ENCODE results near the gene LHFPL2.
"Not testable (repeated sequence)": the region's sequence is repeated elsewhere in the genome, so short reads cannot be mapped to it uniquely, and the experiment has no call there.

Gene LHFPL2

DNA sequence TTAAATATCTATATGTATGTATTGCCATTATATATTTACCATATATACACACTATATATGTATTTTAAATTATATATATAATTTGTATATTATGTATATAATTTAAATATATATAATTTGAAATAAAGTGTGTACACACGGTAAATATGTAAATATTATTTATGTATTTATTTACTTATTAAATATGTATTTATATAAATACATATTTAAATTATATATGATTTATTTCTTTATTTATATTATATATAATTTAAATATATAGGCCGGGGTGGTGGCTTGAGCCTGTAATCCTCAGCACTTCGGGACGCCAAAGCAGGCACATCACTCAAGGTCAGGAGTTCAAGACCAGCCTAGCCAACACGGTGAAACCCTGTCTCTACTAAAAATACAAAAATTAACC is 31.3 kb upstream of the LHFPL2 start:
- no peaks in the 10 kb centered on the region for H3K79me2 ChIP-seq (ENCODE audit: control insufficient read depth, low read length)

DNA sequence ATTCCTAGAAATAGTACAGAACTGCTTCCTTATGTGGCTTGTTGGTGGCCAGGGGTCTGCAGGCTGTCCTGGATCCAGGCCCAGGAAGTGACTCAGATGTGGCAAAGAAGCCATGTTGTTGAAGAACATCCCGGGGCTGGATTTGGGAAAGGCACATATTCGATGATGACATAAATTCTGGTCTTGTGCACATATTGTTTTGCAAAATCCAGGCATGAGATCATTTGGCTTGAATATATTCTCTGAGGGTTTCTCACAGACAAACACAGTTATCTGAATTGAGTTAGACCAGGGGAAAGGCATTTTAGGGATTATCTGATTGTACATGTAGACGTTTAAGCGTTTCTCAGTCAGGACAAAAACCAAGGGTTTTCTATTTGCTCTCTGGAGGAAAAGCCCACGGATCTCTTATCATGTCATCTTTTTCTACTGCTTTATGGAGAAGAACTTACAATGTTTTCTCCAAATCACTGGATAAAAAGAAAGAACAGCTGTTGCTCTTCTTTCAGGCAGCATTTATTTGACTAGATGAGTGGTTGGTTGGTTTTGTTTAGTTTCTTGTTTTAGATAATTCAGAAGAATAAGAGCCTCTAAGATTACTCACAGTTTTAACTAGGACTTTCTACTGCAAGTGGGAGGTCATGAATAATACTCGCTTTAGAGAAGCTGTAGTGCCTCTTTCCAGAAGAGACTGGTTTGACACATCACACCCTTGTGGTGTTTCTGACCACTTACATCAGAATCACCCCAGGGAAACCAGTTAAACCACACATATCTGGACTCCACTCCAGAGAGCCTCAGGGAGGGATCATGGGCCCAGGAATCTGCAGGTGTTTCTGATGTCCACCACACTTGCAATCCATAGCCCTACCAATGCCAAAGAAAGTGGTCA is 29.5 kb upstream of the LHFPL2 start:
- no peak for TF ChIP-seq EZH2phosphoT487 (IDR thresholded peaks at IDR 0.05; ENCODE audit: borderline replicate concordance, low read length)
- TF ChIP-seq, protein P1, sequence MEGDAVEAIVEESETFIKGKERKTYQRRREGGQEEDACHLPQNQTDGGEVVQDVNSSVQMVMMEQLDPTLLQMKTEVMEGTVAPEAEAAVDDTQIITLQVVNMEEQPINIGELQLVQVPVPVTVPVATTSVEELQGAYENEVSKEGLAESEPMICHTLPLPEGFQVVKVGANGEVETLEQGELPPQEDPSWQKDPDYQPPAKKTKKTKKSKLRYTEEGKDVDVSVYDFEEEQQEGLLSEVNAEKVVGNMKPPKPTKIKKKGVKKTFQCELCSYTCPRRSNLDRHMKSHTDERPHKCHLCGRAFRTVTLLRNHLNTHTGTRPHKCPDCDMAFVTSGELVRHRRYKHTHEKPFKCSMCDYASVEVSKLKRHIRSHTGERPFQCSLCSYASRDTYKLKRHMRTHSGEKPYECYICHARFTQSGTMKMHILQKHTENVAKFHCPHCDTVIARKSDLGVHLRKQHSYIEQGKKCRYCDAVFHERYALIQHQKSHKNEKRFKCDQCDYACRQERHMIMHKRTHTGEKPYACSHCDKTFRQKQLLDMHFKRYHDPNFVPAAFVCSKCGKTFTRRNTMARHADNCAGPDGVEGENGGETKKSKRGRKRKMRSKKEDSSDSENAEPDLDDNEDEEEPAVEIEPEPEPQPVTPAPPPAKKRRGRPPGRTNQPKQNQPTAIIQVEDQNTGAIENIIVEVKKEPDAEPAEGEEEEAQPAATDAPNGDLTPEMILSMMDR (IDR thresholded peaks at IDR 0.05; ENCODE audit: low read depth, low read length, poor library complexity, severe bottlenecking): no peak
- Histone ChIP-seq H4K20me1 (ENCODE audit: control insufficient read depth, insufficient read depth, low read depth, low read length) (no peaks in the 10 kb centered on the region), H3K9me3 (ENCODE audit: control insufficient read depth, insufficient read depth, low read length) (no peaks in the 10 kb centered on the region), H3K4me2 (ENCODE audit: low read length) (no peak overlapping the region), H3K9me2 (replicated peaks; ENCODE audit: control insufficient read depth, low read length) (no peaks in the 10 kb centered on the region), H3K4me1 (ENCODE audit: control insufficient read depth, low read length) (no peaks in the 10 kb centered on the region), H3K27ac (ENCODE audit: low read depth, low read length) (no peak overlapping the region), H3K27me3 (ENCODE audit: control insufficient read depth, low read length) (no peaks in the 10 kb centered on the region), H3K79me2 (ENCODE audit: control insufficient read depth, low read length) (no peaks in the 10 kb centered on the region), H3K36me3 (ENCODE audit: control insufficient read depth, low read length) (no peaks in the 10 kb centered on the region), H3K4me3 (ENCODE audit: low read length) (no peak overlapping the region), H3F3A (ENCODE audit: control insufficient read depth, insufficient read depth) (no peaks in the 10 kb centered on the region)

More for the DNA sequence above, 31.3 kb upstream of the LHFPL2 start:
- H4K20me1 ChIP-seq (ENCODE audit: control insufficient read depth, insufficient read depth, low read depth, low read length): no peaks in the 10 kb centered on the region
- no peaks in the 10 kb centered on the region for H3K9me3 ChIP-seq (ENCODE audit: control insufficient read depth, insufficient read depth, low read length)
- H3K4me3 ChIP-seq (ENCODE audit: low read length): no peak overlapping the region
- no peaks in the 10 kb centered on the region for H3K4me1 ChIP-seq (ENCODE audit: control insufficient read depth, low read length)
- no peak overlapping the region for H3K27ac ChIP-seq (ENCODE audit: low read depth, low read length)
- H3K27me3 ChIP-seq (ENCODE audit: control insufficient read depth, low read length): no peaks in the 10 kb centered on the region
- H3K36me3 ChIP-seq (ENCODE audit: control insufficient read depth, low read length): no peaks in the 10 kb centered on the region
- no peak overlapping the region for H3K4me2 ChIP-seq (ENCODE audit: low read length)
- H3F3A ChIP-seq (ENCODE audit: control insufficient read depth, insufficient read depth): no peaks in the 10 kb centered on the region
- TF ChIP-seq, protein P1 (IDR thresholded peaks at IDR 0.05; ENCODE audit: low read depth, low read length, poor library complexity, severe bottlenecking): no peak
- no peak for TF ChIP-seq EZH2phosphoT487 (IDR thresholded peaks at IDR 0.05; ENCODE audit: borderline replicate concordance, low read length)
- no peaks in the 10 kb centered on the region for H3K9me2 ChIP-seq (replicated peaks; ENCODE audit: control insufficient read depth, low read length)

DNA sequence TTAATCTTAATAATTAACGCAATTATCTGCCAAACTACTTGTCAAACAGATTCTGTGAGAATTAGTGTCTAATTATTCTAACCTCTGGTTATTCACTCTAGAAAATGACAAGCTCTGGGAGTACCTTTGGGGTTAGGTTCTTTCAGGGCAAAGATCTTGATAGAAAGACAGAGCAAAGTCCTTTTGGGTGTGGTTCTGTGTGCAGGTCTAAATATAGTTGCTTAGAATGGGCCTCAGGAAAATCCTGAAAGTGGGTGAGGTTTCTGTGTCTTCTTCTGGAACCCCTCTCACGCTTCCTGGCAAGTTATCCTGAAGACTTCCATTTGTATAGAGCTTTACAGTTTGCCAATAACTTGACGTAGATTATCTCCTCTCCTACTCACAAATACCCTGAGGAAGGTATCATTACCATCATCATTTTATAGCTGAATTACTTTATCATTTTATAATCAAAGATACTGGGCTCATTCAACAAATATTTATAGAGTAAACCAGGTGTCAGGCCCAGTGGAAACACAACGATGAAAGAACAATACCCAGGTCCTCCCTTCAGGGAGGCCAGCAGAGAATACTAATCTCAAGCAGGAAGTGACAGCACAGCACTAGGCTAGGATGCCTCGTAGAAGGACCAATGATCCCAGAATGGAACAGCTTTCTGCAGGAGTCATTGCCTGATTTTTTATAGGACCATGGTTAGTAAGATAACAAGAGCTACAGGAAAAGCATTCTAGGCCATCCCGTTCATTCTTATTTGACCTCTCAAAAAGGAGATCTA is 27.6 kb upstream of the LHFPL2 start:
- Histone ChIP-seq H4K20me1 (ENCODE audit: control insufficient read depth, insufficient read depth, low read depth, low read length) (no peaks in the 10 kb centered on the region), H3K4me3 (ENCODE audit: low read length) (no peak overlapping the region), H3K4me2 (ENCODE audit: low read length) (no peak overlapping the region), H3K27ac (ENCODE audit: low read depth, low read length) (no peak overlapping the region), H3K9me2 (replicated peaks; ENCODE audit: control insufficient read depth, low read length) (no peaks in the 10 kb centered on the region), H3F3A (ENCODE audit: control insufficient read depth, insufficient read depth) (no peaks in the 10 kb centered on the region), H3K36me3 (ENCODE audit: control insufficient read depth, low read length) (no peaks in the 10 kb centered on the region), H3K4me1 (ENCODE audit: control insufficient read depth, low read length) (no peaks in the 10 kb centered on the region), H3K9me3 (ENCODE audit: control insufficient read depth, insufficient read depth, low read length) (no peaks in the 10 kb centered on the region), H3K27me3 (ENCODE audit: control insufficient read depth, low read length) (no peaks in the 10 kb centered on the region), H3K79me2 (ENCODE audit: control insufficient read depth, low read length) (no peaks in the 10 kb centered on the region)
- TF ChIP-seq, protein P1 (IDR thresholded peaks at IDR 0.05; ENCODE audit: low read depth, low read length, poor library complexity, severe bottlenecking): no peak
- TF ChIP-seq EZH2phosphoT487 (IDR thresholded peaks at IDR 0.05; ENCODE audit: borderline replicate concordance, low read length): no peak

DNA sequence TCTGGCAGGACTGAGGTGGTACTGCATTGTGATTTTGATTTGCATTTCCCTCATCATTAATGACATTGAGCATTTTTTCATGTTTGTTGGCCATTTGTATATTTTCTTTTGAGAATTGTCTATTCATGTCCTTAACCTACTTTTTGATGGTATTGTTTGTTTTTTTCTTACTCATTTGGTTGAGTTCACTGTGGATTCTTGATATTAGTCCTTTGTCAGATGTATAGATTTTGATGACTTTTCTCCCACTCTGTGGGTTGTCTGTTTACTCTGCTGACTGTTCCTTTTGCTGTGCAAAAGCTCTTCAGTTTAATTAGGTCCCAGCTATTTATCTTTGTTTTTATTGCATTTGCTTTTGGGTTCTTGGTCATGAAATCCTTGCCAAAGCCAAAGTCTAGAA is 25.3 kb upstream of the LHFPL2 start:
- not testable (repeated sequence) for H3K79me2 ChIP-seq (ENCODE audit: control insufficient read depth, low read length); H3K9me3 ChIP-seq (ENCODE audit: control insufficient read depth, insufficient read depth, low read length); H3K4me3 ChIP-seq (ENCODE audit: low read length); H3K9me2 ChIP-seq (replicated peaks; ENCODE audit: control insufficient read depth, low read length); H3K4me2 ChIP-seq (ENCODE audit: low read length); H3K27ac ChIP-seq (ENCODE audit: low read depth, low read length); H3K4me1 ChIP-seq (ENCODE audit: control insufficient read depth, low read length); H4K20me1 ChIP-seq (ENCODE audit: control insufficient read depth, insufficient read depth, low read depth, low read length); H3K36me3 ChIP-seq (ENCODE audit: control insufficient read depth, low read length); H3F3A ChIP-seq (ENCODE audit: control insufficient read depth, insufficient read depth); H3K27me3 ChIP-seq (ENCODE audit: control insufficient read depth, low read length)
